Measurements from ENCODE around the gene ZBTB20.

Gene ZBTB20

GRCh38 chr3:114863848-114864247 is 283.2 kb downstream of the ZBTB20 start:
- no peak for DNase-seq

DNA sequence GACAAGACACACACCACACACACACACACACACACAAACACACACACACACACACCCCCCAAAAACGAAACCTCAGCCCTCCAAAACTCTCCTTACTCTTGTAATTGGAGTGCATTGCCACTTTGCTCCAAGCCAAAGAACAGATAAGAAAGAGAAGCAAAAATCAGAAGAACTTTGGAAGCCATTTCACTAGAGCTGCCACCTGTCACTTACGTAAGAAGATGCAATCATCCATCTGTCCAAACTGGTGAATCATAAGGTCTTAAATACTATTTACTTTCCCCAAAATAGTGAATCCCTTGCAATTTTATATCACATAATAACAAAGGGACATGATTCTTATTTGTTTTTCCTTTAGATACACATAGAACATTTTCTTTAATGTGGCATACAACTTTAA is 285.4 kb downstream of the ZBTB20 start:
- DNase-seq = no peak

GRCh38 chr3:114860531-114860930 is 286.6 kb downstream of the ZBTB20 start:
- DNase-seq = no peak

DNA sequence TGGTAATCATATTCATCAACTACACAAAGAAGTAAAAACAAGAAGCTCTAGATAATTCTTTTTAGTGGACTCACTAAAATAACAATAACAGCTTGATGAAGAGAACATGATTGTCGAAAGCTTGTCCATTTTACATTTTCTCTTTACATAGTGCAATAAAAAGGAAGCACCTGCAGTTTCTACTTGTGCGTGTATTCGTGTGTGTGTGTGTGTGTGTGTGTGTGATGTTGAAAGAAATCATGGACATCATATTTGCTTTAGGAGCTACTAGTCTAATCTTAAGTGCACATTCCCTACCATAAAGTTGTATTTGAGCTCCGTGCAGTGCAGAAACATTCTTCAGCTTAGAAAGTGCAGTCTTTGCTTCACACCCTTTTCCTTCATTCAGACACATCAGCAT is 288.8 kb downstream of the ZBTB20 start:
- DNase-seq = no peak

DNA sequence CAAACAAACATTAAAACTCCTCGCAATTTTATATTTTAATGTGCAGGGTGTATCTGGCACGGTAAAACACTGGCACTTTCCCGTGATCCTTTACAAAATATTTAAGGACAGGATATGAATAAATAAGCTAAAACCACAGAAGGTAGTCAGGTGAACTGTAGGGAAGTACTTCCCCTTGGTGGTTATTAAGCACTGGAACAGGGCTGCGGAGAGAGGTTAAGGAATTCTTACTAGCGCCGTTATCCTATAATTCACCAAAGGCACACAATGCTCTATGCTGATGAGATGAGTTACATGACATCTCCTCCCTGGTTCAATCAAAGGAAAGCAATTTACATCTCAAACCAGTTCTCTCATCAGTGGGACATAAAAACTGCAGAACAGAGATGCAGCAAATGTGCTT is 289.8 kb downstream of the ZBTB20 start:
- no peak for DNase-seq

- no peak for DNase-seq
Measured at GRCh38 chr3:114856835-114857234, 290.3 kb downstream of the ZBTB20 start.

DNA sequence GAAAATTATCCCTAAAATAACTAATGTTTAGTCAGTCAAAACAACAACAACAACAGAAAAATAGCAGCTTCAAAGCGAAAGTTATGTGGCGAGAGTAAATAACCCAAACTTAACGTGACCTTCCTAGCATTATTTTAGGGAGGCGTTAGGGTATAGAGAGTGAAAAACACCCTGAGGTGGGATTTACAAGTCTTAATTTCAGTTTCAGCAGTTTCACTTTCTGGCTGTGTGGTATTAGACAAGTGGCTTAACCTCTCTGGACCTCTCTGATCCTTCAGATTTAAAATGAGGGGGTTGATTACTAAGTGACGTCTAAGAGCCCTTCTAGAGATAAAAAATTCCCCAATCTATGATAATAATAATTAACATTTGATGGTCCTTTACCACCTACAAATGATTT is 291.2 kb downstream of the ZBTB20 start:
- no peak for DNase-seq

GRCh38 chr3:114852966-114853365 is 294.1 kb downstream of the ZBTB20 start:
- DNase-seq = no peak

GRCh38 chr3:114850898-114851297 is 296.2 kb downstream of the ZBTB20 start:
- no peak for DNase-seq

- no peak for DNase-seq
Measured at GRCh38 chr3:114848643-114849350, 298.3 kb downstream of the ZBTB20 start.

DNA sequence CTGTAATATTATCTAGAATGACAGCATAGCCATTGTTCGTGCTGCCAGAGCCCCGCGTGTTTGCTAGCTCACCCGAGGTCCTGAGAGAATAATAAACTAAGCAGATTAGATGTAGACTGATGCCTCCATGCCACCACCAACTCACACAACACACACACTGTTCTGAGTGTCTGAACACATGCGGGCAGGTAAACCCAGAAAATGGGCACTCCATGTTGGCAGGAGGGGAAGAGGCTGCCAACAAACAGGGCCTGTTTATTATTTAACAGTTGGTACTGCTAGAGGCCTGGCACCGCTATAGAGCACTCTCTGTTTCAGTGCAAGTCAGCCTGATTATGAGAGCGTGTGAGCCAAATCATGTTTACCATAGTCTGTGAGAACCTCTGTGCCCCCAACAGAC is 299.0 kb downstream of the ZBTB20 start:
- DNase-seq = no peak

- no peak for DNase-seq
Measured at GRCh38 chr3:114847564-114847963, 299.5 kb downstream of the ZBTB20 start.

GRCh38 chr3:114846779-114847178 is 300.3 kb downstream of the ZBTB20 start:
- no peak for DNase-seq

DNA sequence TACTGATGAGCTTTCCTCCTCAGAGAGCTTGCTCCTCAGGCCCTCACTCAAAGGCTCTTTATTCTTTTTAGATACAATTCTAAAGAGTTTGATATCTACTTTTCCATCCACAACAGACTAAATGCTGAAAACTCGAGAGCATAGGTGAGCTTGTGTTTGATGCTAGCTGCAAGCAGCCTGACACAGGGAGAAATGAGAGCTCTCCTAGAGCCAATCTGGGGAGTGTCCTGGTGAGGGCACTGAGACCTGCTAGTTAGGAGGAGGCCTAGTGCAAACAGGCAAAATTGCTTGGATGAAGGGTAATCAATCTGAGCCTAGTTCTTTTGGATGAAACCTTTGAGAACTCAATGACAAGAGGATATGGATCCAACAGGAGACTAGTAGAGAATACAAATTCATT is 300.8 kb downstream of the ZBTB20 start:
- no peak for DNase-seq

- no peak for DNase-seq
Measured at GRCh38 chr3:114841515-114841914, 305.6 kb downstream of the ZBTB20 start.

GRCh38 chr3:114839476-114839875 is 307.6 kb downstream of the ZBTB20 start:
- DNase-seq = no peak

DNA sequence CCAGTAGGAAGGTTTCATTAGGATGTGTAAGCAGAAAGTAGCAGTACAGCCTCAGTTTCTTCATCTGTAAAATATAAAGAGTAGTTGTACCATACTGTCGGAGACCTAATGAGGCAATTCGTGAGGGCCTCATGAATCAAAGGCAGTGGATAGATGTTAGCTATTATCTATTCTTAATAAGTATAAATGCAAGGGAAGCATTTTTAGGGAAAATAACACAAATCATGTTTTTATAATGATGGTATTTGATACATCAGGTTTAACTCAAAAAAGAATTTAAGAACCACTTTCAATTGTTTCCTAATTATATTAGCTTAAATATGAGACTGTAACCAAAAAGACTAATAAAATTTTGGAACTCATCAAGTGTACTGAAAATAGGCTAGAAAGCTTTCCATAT is 309.1 kb downstream of the ZBTB20 start:
- DNase-seq = no peak

DNA sequence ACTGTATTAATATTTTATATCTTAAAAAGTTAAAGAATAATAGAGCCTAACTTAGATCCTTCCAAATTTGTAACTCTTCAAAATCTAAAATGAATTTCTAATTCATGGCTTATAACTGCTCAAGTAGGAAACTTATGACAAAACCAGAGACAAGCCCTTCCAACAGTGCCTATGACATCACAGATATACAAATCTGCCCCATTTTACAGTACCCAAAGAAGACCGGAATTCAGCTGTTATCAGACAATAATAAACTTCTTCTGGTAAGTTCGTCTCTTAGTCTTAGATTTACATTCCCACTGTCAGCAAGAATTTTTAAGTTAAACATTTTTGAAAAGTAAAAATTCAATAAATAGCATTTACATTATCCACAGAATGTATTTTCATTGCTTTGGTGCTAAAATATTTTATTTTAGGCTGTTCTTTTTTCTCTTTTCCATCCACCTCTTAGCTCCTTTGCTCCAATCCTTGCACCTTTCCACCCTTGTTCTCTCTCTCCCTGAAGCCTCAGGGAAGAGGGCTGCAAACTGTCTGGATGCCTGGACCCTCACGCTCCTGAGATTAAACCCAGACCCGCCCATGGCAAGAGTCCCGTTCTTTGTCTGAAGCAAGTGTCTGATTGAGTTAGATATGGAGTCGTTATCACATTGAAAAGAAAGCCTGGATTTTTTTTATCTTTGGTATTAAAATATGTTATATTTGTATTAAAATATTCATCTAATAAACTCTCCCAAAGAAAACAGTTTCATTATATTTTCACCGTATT is 312.7 kb downstream of the ZBTB20 start:
- DNase-seq = no peak

DNA sequence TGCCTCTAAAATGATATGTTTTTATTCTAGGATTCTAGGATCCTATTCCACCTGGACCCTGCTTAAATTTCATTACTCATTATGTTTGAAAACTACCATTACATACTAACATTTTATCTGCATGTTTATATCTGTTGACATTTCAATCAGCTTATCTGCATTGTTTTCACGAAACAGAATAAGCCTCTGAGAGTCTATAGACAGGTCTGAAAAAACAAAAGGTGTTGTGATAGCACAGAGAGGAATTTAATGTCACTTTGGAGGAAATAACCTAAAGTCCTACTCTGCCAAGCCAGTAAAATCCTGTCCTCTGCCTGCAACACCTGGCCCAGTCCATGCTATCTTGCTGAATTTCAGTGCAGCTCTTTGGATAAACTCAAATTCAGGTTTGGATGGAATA is 315.2 kb downstream of the ZBTB20 start:
- DNase-seq = no peak

DNA sequence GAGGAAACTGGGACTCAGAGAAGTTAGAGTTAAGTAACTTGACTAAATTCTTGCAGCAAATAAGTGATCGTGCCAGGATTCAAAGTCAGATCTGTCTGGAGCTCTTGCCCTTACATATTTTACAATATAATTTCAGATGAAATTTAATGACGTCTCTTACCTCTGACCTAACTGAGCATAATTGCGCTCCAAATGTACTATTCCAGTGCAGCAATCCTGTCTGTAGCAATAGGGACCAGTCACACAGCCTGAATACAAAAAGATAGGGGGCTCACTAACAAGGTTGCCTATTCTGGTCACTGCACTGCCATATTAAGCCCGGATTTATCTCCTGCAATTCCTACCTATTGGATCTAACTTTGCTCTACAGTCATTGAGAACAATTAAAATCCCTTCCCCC is 316.4 kb downstream of the ZBTB20 start:
- no peak for DNase-seq

GRCh38 chr3:114829783-114830182 is 317.3 kb downstream of the ZBTB20 start:
- no peak for DNase-seq

GRCh38 chr3:114827495-114827894 is 319.6 kb downstream of the ZBTB20 start:
- no peak for DNase-seq

DNA sequence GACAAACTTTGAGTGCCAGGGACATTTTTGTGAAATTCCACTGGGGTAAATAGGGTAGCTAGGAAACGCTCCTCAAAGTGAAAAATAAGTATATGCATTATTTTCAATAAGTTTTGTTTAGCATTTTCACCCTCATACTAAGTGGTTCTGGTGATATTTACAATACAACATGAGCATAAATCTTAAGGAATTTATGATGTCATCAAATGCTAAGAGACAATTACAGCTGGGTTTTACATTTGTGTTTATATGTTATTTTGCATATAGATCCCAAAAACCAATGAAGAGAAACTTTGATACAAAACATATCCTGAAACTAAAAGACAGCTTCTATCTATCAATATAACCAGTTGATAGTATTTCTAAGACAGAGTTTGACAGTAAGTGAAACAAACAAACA is 323.1 kb downstream of the ZBTB20 start:
- no peak for DNase-seq

- DNase-seq = no peak
Measured at GRCh38 chr3:114823061-114823460, 324.0 kb downstream of the ZBTB20 start.

DNA sequence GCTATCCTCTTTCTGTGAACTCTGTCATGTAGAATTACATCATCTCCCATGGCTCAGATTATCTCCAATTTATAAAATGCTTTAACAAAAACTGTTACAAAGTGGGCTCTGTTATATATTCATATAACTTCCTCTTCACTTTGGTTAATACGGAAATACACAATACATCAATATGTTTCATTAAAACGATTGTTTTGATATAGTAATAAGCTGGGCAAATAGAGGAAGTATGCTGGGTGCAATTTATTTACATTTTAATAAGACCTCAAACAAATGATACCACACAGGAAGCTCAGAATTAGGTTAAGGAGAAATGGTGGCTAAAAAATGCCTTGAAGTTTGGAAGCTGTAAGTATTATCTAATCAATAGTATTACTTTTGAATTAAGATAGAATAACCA is 331.0 kb downstream of the ZBTB20 start:
- DNase-seq = no peak

All from right hindlimb (tissue), 1 donor.